HG02610 (cell line): ENCODE results near the gene RASGEF1B.
A peak's percentile ranks its signal among the peaks of the same experiment; 100 is the strongest.
"Not testable (repeated sequence)": the region's sequence is repeated elsewhere in the genome, so short reads cannot be mapped to it uniquely, and the experiment has no call there.

Experiments
- ATAC-seq: cut with Tn5 transposase; IDR thresholded peaks from one replicate; pipeline ENCODE4 v1.9.1; 2021; ENCODE audit warnings: mild to moderate bottlenecking, moderate library complexity; ENCODE audit not compliant: unreplicated experiment

The RASGEF1B gene

DNA sequence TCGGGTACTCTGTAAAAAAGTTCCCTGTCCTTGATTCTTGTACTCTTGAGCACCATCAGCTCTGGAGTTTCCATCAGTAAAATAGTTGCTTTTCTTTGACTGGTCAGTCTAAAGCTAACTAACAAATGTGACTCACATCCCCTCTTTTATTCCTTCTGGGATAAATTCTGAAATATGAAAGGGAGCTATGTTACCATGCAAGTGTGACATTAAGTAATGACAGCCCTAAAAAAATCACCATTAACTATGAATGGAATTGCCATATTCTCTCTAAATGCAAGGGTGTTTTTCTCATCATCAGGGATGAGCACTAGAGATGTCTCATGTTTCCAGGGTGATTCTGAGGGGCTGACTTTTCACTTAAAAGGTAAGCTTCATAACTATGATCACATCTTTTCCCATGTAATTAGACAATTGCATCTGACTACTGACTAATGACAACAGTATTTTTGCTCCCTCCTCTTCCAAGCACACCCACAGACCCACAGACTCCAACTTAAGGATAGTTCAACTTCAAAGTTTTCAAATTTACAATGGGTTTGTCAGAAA is 26.9 kb upstream of the RASGEF1B start:
- ATAC-seq, result no peak

DNA sequence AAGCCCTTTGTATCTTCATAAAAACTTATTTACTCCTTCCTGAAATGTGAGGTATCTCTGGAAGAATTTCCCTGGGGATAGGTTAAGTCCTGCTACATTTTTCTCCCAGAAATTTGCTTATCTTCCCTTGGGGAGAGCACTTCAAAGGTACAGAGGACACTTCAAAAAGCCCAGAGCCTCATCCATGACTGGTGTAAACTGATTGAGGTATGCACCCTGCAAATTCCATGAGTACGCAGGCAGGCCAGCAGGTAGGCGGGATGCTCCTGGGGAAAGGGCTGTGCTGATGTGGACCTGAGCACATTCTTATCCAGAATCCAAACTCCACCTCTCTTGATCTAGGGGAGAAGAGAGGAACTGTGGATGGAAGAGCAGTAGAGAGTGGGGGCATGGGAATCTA is 26.3 kb upstream of the RASGEF1B start:
- no peak for ATAC-seq

DNA sequence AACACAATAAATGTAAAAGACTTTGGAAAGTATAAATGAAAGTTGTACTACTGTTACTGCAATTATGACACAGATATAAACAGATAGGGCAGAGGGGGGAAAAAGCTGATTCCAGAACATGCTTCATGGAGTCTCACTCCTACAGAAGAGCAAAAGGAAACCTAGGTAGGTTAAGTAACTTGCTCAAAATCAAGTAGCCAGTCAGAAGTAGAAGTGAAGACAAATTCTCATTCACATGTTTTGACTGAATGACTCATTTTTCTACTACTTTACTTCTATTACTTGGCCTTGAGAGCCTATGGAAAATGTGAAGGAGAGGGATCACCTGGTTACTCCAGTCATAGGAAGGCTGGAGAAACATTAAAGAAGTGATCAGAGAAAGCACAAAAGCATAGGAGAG is 23.6 kb upstream of the RASGEF1B start:
- no peak for ATAC-seq

DNA sequence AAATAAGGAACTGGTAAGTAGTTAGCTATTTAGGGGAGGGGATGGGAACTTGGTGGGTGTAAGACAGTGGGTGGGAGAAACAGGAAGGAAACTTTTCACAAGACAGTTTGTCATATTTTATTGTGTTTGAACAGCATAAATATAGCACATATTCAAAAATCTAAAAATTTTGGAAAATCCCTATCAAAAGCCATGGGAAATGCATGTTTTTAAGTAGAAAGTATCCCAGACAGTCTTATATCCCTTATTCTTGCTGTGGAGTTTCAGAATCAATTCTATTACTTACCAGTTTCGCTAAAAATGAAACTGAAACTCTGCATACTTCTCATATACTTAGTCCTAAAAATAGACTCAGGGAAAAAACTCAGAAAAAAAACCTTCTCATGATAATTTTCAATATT is 22.3 kb upstream of the RASGEF1B start:
- ATAC-seq, result peak; percentile 72

DNA sequence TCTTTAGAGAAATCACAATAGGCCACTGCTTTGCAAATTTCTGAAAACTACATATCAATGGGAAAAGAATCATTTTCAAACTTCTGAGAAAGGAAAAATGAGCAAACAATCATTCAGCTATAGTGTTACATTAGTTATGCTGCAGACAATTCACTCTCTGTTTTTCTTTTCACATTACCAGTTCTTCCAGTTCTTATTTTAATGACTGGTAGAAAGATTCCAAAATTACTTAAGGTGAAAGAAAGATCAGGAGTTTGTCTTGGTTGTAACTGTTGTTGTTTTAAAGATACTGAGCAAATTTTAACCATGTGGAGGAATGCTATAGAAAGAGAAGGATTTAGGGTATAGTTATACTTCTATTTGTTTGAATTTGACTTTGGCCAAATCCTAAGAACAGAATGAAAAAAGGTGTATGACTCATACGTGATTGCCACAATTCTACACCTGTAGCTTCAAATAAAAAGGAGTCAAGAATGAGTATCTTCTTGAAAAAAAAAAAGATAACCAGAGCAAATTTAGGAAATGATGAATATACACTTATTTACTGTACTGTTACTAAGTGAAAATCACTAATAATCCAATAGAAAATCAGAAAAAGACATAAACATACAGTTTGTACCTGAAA is 21.0 kb upstream of the RASGEF1B start:
- ATAC-seq, result no peak

DNA sequence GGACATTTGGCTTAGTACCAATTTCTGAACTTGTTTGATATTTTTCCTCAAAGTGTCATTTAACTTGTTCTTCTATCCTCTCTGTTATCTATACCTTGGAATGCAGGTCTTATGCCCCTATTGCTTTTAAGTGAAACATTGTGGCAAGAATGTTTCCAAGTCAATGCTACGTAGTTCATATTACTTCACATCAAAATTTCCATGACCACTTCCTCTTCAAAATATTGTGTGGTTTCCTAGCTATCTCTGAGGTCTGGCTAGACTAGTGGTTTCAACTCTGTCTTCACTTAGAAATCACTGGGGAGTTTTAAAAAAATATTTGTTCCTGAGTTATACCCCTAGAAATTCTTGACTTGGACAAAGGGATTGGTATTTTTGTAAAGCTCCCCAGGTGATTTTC is 20.2 kb upstream of the RASGEF1B start:
- ATAC-seq, result peak; percentile 70

DNA sequence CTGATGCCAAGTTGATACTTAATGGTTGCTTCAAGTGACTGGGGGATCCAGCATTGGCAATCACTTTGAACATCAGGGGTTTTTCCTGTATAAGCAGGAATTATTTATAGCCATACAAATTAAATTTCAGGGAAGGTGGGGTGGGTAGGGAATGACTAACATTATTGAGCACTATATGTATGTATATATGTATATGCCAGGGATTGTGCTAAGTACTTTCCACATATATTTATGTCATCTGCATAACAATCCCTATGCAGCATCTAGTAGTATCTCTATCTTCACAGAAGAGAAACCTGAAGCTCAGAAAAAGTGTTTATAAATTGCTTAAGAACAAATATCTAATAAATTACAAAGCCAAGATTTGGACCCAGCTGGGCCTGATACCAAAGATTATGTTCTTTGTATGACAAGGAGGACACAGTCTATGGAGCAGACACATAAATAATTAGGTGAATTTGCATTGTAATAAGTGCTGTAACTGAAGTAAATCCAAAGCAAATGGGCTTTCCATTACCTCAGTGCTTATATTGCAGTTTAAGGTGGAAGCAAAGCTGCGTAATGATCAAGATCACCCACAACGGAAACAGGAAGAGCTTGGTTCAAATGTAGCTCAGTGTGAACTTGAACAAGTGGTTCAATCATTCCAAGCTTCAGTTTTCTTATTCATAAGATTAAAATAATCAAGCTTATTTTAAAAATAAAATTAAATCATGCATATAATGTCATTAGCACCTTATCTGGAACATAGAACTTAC is 18.9 kb upstream of the RASGEF1B start:
- no peak for ATAC-seq

DNA sequence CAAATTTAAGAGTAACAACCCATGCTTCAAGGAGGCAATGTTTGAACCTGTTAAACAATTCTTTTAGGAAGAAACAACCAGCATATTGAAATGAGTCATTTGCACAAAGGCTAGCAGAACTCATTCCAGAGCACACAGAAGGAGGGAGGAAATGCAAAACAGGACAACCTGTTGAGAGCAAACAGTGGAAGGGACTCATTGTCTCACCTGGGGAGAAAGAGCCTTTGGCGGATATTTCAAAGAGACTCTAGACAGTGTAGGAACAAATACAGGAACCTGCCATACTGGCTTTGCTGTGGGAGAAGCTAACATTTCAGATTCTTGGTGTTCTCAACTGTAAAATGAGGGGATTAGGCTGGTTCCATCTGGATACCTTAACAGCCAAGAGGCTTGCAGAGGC is 14.8 kb upstream of the RASGEF1B start:
- ATAC-seq, result no peak

DNA sequence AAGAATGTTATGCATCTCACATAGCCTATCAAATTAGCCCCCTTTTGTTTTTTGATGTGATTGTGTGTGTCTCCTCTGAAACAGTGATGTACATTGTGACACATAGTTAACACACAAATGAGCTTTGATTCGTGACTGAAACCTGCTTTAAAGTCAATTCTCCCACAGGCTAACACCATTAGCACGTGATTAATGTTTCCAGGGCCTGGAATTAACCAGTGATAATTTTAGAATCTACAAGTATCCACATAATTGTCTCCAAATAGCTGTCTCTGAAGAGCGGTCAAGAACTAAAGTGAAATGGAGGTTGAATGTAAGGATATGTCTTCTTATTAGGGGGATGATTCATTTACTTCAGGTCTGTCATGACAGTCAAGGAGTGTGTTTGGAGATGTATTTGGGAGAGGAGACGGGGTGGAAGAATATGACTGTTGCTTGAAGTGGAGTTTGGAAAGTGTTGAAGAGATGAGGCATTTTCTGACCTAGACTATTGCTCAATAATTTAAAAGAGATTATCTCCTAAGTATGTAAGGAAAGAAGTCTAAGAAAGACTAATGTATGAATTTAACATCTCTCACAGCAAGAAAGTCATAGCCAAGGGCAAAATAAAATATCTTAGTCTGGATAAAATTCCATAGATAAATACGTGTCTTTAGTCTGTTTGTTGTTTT is 13.7 kb upstream of the RASGEF1B start:
- no peak for ATAC-seq

DNA sequence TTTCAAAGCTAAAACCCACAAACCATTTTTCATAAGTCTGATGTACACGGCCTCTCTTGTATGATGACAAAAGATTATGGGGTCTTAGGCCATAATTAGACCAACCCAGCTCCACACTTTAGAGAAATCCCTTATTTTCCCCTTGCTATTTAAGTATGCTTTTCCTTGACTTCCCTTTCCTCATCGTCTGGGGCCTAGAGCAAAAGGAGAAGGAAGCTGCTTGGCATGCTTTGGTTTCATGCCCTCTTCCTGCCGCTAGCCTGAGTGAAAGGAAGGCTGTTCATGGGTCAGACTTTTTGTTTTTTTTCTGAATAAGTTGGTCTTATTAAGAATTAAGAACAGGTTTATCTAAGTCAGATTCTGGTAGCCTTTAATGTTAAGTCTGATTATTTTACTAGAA is 10.6 kb upstream of the RASGEF1B start:
- ATAC-seq, result no peak

DNA sequence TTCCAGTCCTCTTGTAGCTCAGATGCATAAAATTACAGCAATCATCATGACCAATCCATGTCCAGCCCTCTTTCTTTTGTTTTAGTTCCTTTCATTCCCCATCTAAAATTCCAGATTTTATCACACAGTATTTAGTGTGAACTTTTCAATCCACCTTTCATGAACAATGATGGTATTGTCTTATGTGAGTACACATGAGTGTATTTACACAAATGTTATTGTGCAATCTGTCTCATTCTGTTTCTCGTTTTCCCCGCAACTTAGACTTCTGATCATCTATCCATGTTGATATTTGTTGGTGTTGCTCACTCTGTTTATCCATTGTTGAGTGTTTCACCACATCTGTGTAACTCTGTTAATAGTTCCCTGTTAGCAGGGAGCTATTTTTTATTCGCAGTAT is 9.4 kb upstream of the RASGEF1B start:
- ATAC-seq, result no peak

DNA sequence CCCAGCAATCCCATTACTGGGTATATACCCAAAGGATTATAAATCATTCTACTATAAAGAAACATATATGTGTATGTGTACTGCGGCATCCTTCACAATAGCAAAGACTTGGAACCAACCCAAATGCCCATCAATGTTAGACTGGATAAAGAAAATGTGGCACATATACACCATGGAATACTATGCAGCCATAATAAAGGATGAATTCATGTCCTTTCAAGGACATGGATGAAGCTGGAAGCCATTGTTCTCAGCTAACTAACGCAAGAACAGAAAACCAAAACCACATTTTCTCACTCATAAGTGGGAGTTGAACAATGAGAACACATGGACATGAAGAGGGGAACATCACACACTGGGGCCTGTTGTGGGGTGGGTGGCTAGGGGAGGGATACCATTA is 7.9 kb upstream of the RASGEF1B start:
- not testable (repeated sequence) for ATAC-seq

DNA sequence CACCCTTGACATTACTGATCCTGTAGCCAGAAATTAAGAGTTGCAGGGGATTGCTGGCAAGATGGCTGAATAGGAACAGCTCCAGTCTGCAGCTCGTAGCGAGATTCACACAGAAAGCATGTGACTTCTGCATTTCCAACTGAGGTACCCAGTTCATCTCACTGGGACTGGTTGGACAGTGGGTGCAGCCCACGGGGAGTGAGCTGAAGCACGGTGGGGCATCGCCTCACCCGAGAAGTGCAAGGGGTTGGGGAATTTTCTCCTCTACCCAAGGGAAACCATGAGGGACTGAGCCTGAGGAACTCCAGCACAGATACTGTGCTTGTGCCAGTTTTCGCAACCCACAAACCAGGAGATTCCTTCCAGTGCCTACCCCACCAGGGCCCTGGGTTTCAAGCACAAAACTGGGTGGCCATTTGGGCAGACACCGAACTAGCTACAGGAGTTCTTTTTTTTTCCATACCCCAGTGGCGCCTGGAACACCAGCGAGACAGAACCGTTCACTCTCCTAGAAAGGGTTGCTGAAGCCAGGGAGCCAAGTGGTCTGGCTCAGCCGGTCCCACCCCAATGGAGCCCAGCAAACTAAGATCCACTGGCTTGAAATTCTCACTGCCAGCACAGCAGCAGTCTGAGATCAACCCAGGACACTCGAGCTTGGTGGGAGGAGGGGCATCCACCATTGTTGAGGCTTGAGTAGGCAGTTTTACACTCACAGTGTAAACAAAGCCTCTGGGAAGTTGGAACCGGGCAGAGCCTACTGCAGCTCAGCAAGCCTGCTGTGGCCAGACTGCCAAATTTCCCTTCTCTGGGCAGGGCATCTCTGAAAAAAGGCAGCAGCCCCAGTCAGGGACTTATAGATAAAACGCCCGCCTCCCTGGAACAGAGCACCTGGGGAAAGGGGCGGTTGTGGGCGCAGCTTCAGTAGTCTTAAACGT is 1.9 kb upstream of the RASGEF1B start:
- ATAC-seq, result not testable (repeated sequence)

DNA sequence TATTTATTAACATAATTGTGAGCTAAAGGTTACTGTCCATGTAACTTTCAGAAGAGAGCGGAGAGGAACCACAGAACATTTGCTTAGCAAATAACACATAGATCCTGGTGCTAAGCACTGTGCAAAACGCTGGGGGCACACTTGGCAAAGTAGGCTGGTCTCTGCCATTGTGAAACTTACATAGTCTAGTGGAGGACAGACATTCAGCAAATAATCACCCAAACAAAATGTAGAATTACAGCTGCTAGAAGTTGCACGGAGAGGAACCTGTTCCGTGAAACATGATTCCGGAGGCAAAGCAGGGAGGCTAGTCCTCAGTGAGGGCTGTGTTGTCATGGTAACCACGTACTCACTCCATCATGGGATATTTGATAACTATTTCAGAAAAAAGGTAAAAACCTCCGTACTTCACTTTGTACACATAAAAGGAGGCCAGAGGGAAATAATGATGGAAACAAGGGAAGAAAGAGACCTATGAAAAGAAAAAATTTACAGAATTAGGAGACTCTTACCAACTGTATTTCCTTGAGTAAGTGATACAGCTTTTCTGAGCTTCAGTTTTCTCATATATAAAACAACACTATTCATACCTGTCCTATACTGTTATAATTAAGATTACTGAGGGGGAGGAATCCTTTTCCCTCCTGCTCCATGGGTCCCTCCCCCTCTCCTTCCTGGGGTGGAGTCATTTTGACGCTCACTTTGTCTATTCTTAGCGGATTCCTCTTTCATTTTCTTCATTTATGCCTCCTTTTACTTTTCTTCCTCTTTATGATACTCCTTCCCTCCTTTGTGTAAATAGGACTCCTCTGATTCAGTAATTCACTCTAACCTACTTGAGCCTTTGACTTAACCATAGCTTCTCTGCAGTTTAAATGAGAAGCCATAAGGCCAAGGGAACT is 825 bp upstream of the RASGEF1B start:
- peak; percentile 42 for ATAC-seq

DNA sequence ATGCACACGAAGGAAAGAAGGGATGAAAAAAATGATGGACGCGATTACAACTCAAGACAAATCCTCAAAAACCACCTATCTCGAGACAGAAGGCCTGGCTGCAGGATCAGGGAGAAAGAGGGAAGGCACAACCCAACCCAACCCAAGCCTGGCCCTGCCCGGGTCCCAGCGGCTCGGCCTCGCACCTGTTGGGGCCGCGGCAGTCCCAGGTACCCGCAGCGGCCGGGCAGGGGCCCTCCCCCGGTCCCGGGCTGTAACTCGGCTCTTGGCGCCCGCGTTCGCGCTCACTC is 464 bp downstream of the RASGEF1B start:
- no peak for ATAC-seq

DNA sequence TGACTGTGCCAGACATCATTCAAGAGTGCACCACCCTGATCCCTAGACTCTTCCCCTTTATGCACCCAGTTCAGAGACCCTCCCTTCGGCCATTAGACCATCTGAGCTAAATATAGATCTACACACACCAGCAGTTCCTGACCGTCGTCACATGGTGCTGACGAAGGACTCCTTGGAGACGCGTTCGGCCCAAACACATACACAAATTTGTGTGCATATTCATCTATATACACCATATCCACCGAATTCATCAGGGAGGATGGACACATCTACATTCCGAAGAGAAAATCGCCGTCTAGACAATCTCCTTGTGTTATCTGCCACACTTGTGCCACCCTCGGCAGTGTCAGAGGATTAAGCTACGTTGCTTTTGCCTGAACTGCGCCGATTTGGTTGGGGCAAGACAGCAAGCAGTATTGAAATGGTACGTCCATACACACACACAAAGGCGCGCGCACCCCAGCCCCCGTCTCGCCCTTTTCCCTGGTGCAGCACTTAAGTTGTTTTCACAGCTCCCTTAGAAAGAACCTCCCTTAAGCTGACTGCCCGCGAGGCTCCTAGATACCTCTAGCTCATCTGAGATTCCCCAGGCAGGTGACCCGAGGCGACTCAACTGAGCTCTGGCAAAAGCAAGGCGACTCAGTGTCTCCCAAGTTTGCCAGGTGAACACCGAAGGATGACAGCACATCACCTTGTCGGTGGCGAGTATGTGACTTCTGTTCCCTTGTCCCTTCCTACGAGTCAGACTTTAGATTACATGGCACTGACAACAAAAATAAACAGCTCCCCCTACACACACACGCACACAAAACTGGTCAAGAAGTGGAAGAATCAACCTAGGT is 1.0 kb downstream of the RASGEF1B start:
- no peak for ATAC-seq

DNA sequence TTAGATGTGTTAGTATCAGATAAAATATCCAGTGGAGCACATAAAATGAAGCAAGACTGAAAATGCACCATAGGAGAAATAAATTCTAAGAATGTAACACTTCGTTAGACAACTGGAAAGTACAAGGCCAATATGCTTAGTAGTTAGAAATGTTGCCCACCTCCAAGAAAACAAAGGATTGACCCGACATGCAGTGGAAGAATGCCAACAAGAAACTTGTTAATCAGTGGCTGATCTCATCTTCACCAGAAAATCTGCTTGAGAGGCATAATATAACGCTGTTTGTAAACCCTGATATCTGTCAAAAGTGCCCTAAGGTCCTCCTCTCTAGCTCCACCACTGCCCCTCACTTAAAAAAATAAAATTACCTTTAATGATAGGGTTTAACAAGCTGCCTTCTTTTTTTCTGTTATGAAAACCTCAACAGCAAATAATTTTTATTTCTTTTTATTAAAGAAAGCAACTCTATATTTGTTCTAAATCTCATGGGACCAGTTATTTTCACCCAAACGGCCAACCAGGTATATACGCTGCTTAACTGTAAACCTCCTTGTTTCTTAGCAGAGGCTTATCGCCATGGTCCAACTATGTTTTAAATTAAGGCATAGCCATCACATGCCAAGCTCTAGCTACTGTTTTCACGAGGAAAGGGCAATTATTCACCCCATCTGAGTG is 1.8 kb downstream of the RASGEF1B start:
- ATAC-seq, result no peak

DNA sequence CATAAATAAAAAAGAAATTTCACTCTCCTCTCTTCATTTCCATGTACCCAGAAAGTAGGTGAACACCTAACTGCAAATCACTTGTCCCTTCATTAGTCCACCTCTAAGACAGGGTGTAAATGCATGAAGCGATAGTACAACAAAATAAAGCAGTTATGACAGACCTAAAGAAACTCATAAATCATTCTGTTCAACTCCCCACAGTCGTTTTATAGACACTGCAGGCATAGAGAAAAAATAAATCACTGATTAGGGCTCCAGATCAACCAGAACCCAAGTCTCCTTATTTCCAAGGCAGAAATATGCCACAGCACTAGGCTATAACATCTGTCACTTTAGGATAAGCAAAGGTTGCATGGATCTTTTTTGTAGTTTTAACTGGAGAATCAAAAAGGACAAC is 3.0 kb downstream of the RASGEF1B start:
- ATAC-seq, result no peak

DNA sequence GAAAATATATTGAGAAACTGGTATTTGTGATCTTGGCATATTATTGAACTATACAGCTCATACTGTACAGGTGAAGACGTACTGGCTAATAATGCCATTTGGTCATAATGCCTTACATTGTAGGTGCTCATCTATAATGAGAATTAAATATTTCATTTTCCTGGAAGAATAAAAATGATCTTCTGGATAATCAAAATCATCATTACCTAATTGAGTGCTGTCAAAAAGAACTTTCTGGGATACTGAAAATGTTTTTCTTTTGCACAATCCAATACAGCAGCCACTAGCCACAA is 4.1 kb downstream of the RASGEF1B start:
- no peak for ATAC-seq
